ENCODE data around the gene COL6A1. TPM values are rescaled to one million over a fixed set of nuclear protein-coding genes. Genes with fewer than 3 reads are reported as not detected.

Gene COL6A1
- total RNA-seq, 1 experiment from 2014 or later = 221 TPM

- CTCF ChIA-PET = no interaction called here
- DNase-seq (ENCODE audit: low spot score) (no peak), ATAC-seq (no peak)
- H3K27ac Mint-ChIP-seq = no peak overlapping the region
- peaks cover 15% of the 10 kb centered on the region for H3K4me1 Mint-ChIP-seq
- H3K9me3 Mint-ChIP-seq = no peaks in the 10 kb centered on the region
- H3K27me3 Mint-ChIP-seq (ENCODE audit: low read depth) = no peaks in the 10 kb centered on the region; the same call in 1 of the 2 replicates
- no peaks in the 10 kb centered on the region for H3K36me3 Mint-ChIP-seq
- POLR2A ChIA-PET = no interaction called here
- no peak overlapping the region for H3K4me3 Mint-ChIP-seq
- no peak for TF ChIP-seq CDX4 (CRISPR knock-in tag; IDR thresholded peaks at IDR 0.05; ENCODE audit: borderline replicate concordance)
- TF ChIP-seq NFATC4 (CRISPR knock-in tag; IDR thresholded peaks at IDR 0.05) = no peak
- TF ChIP-seq FOXK1 (CRISPR knock-in tag; IDR thresholded peaks at IDR 0.05) = no peak
- TF ChIP-seq ATF1 (CRISPR knock-in tag; IDR thresholded peaks at IDR 0.05) = no peak
- no peak for TF ChIP-seq ERG (CRISPR knock-in tag; IDR thresholded peaks at IDR 0.05)
- TF ChIP-seq FOXP1 (CRISPR knock-in tag; IDR thresholded peaks at IDR 0.05; ENCODE audit: borderline replicate concordance) = no peak
- no peak for TF ChIP-seq TP53 (CRISPR knock-in tag; IDR thresholded peaks at IDR 0.05)
- no peak for TF ChIP-seq TEAD4 (CRISPR knock-in tag; IDR thresholded peaks at IDR 0.05)
- no peak for TF ChIP-seq PRDM15 (CRISPR knock-in tag; IDR thresholded peaks at IDR 0.05)
- TF ChIP-seq EMX1 (CRISPR knock-in tag; IDR thresholded peaks at IDR 0.05) = no peak
- TF ChIP-seq ZNF532 (CRISPR knock-in tag; IDR thresholded peaks at IDR 0.05; ENCODE audit: borderline replicate concordance) = no peak
- no peak for TF ChIP-seq SMAD4 (CRISPR knock-in tag; IDR thresholded peaks at IDR 0.05)
- TF ChIP-seq GTF2I (CRISPR knock-in tag; conservative IDR thresholded peaks at IDR 0.05) = no peak
- TF ChIP-seq AFF4 (CRISPR knock-in tag; IDR thresholded peaks at IDR 0.05; ENCODE audit: borderline replicate concordance) = no peak
- no peak for TF ChIP-seq MLX (CRISPR knock-in tag; IDR thresholded peaks at IDR 0.05)
- TF ChIP-seq ATF2 (CRISPR knock-in tag; IDR thresholded peaks at IDR 0.05; ENCODE audit: borderline replicate concordance, low read depth) = no peak
- no peak for TF ChIP-seq PREB (CRISPR knock-in tag; IDR thresholded peaks at IDR 0.05; ENCODE audit: borderline replicate concordance)
These were observed 57.4 kb downstream of the COL6A1 start for GRCh38 chr21:46038871-46039397.
